ENCODE results near the gene ZNF565.
"Not testable (repeated sequence)": the region's sequence is repeated elsewhere in the genome, so short reads cannot be mapped to it uniquely, and the experiment has no call there.

The ZNF565 gene

GRCh38 chr19:36149673-36150406 lies 64.6 kb downstream of the ZNF565 start:
- no peak for DNase-seq (ENCODE audit: low read depth)

- no peak for DNase-seq (ENCODE audit: low read depth)
These were observed 69.8 kb downstream of the ZNF565 start for GRCh38 chr19:36144624-36145023.

- no peak for DNase-seq (ENCODE audit: low read depth)
These were observed 72.0 kb downstream of the ZNF565 start for GRCh38 chr19:36142496-36142895.

- no peak for DNase-seq (ENCODE audit: low read depth)
These were observed 72.4 kb downstream of the ZNF565 start for GRCh38 chr19:36142046-36142445.

GRCh38 chr19:36141039-36141927 lies 73.2 kb downstream of the ZNF565 start:
- DNase-seq (ENCODE audit: low read depth) = peak; percentile 77

GRCh38 chr19:36140304-36141038 lies 74.0 kb downstream of the ZNF565 start:
- no peak for DNase-seq (ENCODE audit: low read depth)

GRCh38 chr19:36139473-36140303 lies 74.8 kb downstream of the ZNF565 start, which contains the start of gene CAPNS1:
CAPNS1 (plus strand) TSS chr19:36140066; CDS start chr19:36141012, 946 bp downstream.
- peak; percentile 84 for DNase-seq (ENCODE audit: low read depth)

GRCh38 chr19:36139120-36139472 lies 75.4 kb downstream of the ZNF565 start:
- no peak for DNase-seq (ENCODE audit: low read depth)

- DNase-seq (ENCODE audit: low read depth) = no peak
These were observed 77.3 kb downstream of the ZNF565 start for GRCh38 chr19:36136964-36137686.

- DNase-seq (ENCODE audit: low read depth) = not testable (repeated sequence)
These were observed 79.6 kb downstream of the ZNF565 start for GRCh38 chr19:36134867-36135266.
